Activated CD4-positive, alpha-beta T cell treated with anti-CD3 and anti-CD28 coated beads for 36 hours (primary cell): ENCODE data around the gene NCOR1. TPM values are rescaled to one million over a fixed set of nuclear protein-coding genes. Genes with fewer than 3 reads are reported as not detected.

Experiments used
- ATAC-seq: fragments of 200-7000 bp; cut with Tn5 transposase; one replicate; pipeline ENCODE4 v1.10.0; 2021; ENCODE audit warnings: mild to moderate bottlenecking, moderate library complexity
- CTCF ChIA-PET: fragments of 350-600 bp; sonication (Branson Sonifier 250); formaldehyde crosslinking; loops from one replicate; lab custom pipeline; 2021; ENCODE audit warnings: antibody characterized with exemption; lab: Charles Lee
- POLR2A ChIA-PET: fragments of 350-600 bp; sonication (Branson Sonifier 250); formaldehyde crosslinking; loops from one replicate; lab custom pipeline; 2021; ENCODE audit warnings: antibody characterized with exemption, inconsistent platforms; lab: Charles Lee
- DNase-seq: peaks from one replicate; pipeline ENCODE4 v3.0.0-alpha.2; 2020
- H3K27ac Mint-ChIP-seq: one replicate; pipeline ENCODE4 v1.8.0; 2021; ENCODE audit warnings: mixed read lengths
- H3K27me3 Mint-ChIP-seq: one replicate; pipeline ENCODE4 v1.8.0; 2021; ENCODE audit warnings: mixed read lengths
- H3K36me3 Mint-ChIP-seq: one replicate; pipeline ENCODE4 v1.8.0; 2021; ENCODE audit warnings: low read depth, mixed read lengths
- H3K4me1 Mint-ChIP-seq: one replicate; pipeline ENCODE4 v1.8.0; 2021; ENCODE audit warnings: mixed read lengths
- H3K4me3 Mint-ChIP-seq: one replicate; pipeline ENCODE4 v1.8.0; 2021; ENCODE audit warnings: mild to moderate bottlenecking, moderate library complexity, mixed read lengths
- H3K9me3 Mint-ChIP-seq: one replicate; pipeline ENCODE4 v1.8.0; 2021; ENCODE audit warnings: low read depth, mixed read lengths
- intact Hi-C, 2 experiments: fragments of 100-400 bp; cut with DNase I in 1 of 2; cut with micrococcal nuclease in 1 of 2; formaldehyde crosslinking; loops; one replicate each; pipeline versions ENCODE4 v1.14.2 to v1.15.1; 2022 to 2024; cut with DNase I, micrococcal nuclease
- total RNA-seq, 2 experiments: library from RNA; stranded (reverse); gene quantifications; one replicate each; pipeline ENCODE4 v1.2.3, GENCODE V29; 2021

NCOR1 gene
- total RNA-seq, 2 experiments from 2014 or later: 110 to 155 TPM

GRCh38 chr17:15999974-16000827 is 215.1 kb downstream of the NCOR1 start:
- H3K27me3 Mint-ChIP-seq: no peaks in the 10 kb centered on the region
- H3K9me3 Mint-ChIP-seq: peaks cover 3% of the 10 kb centered on the region
- ChIA-PET POLR2A (interaction anchor here (0.6 to 1.4 kb wide), 4 partner anchors 14 to 1055 kb away, joined by 3 to 6 read pairs (median 4); no protein-coding TSS in a partner anchor), CTCF (interaction anchor here (0.6 to 2.2 kb wide), 9 partner anchors 9 to 199 kb away, joined by 3 to 12 read pairs (median 3); partner anchors contain the start of gene ADORA2B)
- H3K4me3 Mint-ChIP-seq: peak overlapping the region; percentile 90
- peaks cover 48% of the 10 kb centered on the region for H3K36me3 Mint-ChIP-seq
- intact Hi-C loops: loop anchor here (1.0 to 5.0 kb wide), 9 partner anchors 27 to 381 kb away; partner anchors contain the start of genes ADORA2B (in 2 of the 2), NCOR1 (in 1 of the 2) and UBB (in 1 of the 2)
- no peak for ATAC-seq
- peaks cover 22% of the 10 kb centered on the region for H3K4me1 Mint-ChIP-seq
- H3K27ac Mint-ChIP-seq: peak overlapping the region; percentile 95
- DNase-seq: peak; percentile 69

- H3K4me3 Mint-ChIP-seq: peak within 1 kb of the TSS; percentile 90
- peak; percentile 97 for DNase-seq
- intact Hi-C loops: loop anchor here (1.0 to 5.0 kb wide), 9 partner anchors 27 to 382 kb away; partner anchors contain the start of genes ADORA2B (in 2 of the 2), NCOR1 (in 1 of the 2) and UBB (in 1 of the 2)
- ATAC-seq: peak; percentile 88
- peaks cover 22% of the 10 kb centered on the region for H3K4me1 Mint-ChIP-seq
- H3K36me3 Mint-ChIP-seq: peaks cover 41% of the 10 kb centered on the region
- H3K27me3 Mint-ChIP-seq: no peaks in the 10 kb centered on the region
- H3K27ac Mint-ChIP-seq: peak within 1 kb of the TSS; percentile 97
- POLR2A ChIA-PET: interaction anchor here (0.6 to 1.4 kb wide), 4 partner anchors 15 to 1056 kb away, joined by 3 to 6 read pairs (median 4); no protein-coding TSS in a partner anchor
- CTCF ChIA-PET: interaction anchor here (0.6 to 2.2 kb wide), 8 partner anchors 17 to 171 kb away, joined by 3 to 12 read pairs (median 4); partner anchors contain the start of gene ADORA2B
- H3K9me3 Mint-ChIP-seq: peaks cover 3% of the 10 kb centered on the region
Observed at GRCh38 chr17:15999141-15999973, 216.0 kb downstream of the NCOR1 start, which contains the start of the genes TTC19 and ZSWIM7. Gene TTC19 (plus strand): TSS chr17:15999824. CDS start chr17:15999849, 25 bp downstream. Gene ZSWIM7 (minus strand): TSS chr17:15999704. CDS start chr17:15999594, 110 bp downstream.

- peak overlapping the region; percentile 90 for H3K4me3 Mint-ChIP-seq
- intact Hi-C loops: loop anchor here (1.0 to 5.0 kb wide), 6 partner anchors 29 to 738 kb away; partner anchors contain the start of gene ADORA2B (in 1 of the 2)
- CTCF ChIA-PET: interaction anchor here (0.9 to 2.2 kb wide), 6 partner anchors 48 to 495 kb away, joined by 3 to 12 read pairs (median 3); partner anchors contain the start of gene ADORA2B
- no peaks in the 10 kb centered on the region for H3K27me3 Mint-ChIP-seq
- no peak for DNase-seq
- H3K36me3 Mint-ChIP-seq: peaks cover 30% of the 10 kb centered on the region
- ATAC-seq: no peak
- POLR2A ChIA-PET: no interaction called here
- peaks cover 22% of the 10 kb centered on the region for H3K4me1 Mint-ChIP-seq
- H3K9me3 Mint-ChIP-seq: peaks cover 3% of the 10 kb centered on the region
- H3K27ac Mint-ChIP-seq: no peak overlapping the region
Observed at GRCh38 chr17:15998031-15998562, 217.2 kb downstream of the NCOR1 start.

DNA sequence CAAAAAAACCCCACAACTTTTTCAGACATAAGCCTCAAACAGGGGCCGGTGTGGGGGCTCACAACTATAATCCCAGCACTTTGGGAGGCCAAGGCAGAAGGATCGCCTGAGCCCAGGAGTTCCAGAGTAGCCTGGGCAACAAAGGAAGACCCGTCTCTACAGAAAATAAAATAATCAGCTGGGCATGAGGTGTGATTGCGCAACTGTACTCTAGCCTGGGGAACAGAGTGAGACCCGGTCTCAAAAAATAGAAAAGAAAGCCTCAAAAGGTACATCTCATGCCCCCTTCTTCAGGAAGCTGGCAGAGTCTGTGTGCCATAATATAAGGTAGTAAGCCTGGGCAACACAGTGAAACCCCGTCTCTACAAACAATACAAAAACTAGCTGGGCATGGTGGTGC is 219.0 kb downstream of the NCOR1 start:
- peaks cover 12% of the 10 kb centered on the region for H3K36me3 Mint-ChIP-seq

DNA sequence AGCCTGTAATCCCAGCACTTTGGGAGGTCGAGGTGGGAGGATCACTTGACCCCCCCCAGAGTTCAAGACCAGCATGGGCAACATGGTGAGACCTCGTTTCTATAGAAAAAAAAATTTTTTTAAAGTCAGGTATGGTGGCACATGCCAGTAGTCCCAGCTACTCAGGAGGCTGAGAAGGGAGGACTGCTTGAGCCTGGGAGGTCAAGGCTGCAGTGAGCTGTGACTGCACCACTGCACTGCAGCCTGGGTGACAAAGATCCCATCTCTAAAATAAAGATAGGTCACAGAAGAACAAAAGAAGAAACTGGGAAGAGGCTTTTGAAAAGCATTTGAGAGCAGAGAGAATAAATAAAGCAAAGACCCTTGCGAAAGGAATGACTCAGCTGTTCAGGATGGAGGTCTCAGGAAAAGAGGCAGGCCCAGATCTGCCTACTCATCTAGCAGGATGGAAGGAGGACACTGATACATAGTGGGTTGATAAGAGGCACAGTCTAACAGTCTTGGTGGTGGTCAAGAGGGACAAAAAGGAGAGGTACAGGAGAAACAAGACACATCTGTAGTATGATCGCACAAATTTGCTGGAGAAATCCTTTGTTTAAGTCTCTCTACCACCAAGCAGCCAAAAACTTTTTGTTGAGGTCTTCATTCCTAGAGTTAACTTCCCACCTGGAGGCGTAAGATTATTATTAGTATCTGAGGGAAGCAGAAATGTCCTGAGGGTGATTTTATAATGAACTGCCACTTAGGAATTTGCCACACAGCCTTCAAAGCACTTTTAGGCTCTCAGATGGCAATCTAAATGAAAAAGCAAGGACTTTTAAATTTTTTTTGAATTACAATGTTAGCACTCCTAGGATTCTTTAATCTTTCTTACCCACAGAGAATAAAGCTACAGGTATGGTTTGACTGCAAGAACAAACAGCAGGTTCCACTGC is 233.4 kb downstream of the NCOR1 start:
- H3K27me3 Mint-ChIP-seq: no peaks in the 10 kb centered on the region
- ChIA-PET CTCF (interaction anchor here (0.6 to 0.7 kb wide), 3 partner anchors 10 to 24 kb away, joined by 3 to 5 read pairs (median 3); no protein-coding TSS in a partner anchor), POLR2A (interaction anchor here (0.8 kb wide), 1 partner anchor 34 kb away, joined by 5 read pairs; no protein-coding TSS in a partner anchor)
- no peaks in the 10 kb centered on the region for H3K9me3 Mint-ChIP-seq
- DNase-seq: no peak
- peaks cover 19% of the 10 kb centered on the region for H3K4me1 Mint-ChIP-seq
- H3K27ac Mint-ChIP-seq: peak overlapping the region; percentile 32
- intact Hi-C loops: loop anchor here (1.0 to 2.0 kb wide), 3 partner anchors 23 to 45 kb away; no protein-coding TSS in a partner anchor
- H3K4me3 Mint-ChIP-seq: no peak overlapping the region
- peaks cover 38% of the 10 kb centered on the region for H3K36me3 Mint-ChIP-seq
- ATAC-seq: peak; percentile 16

More for the DNA sequence above, 219.0 kb downstream of the NCOR1 start:
- Mint-ChIP-seq H3K27ac (no peak overlapping the region), H3K9me3 (no peaks in the 10 kb centered on the region), H3K4me3 (no peak overlapping the region), H3K4me1 (peaks cover 9% of the 10 kb centered on the region), H3K27me3 (no peaks in the 10 kb centered on the region)
- no peak for DNase-seq
- no peak for ATAC-seq
- POLR2A ChIA-PET: no interaction called here
- intact Hi-C loops: loop anchor here in 1 of 2 experiments (5.0 kb wide), 1 partner anchor 109 kb away; no protein-coding TSS in a partner anchor
- CTCF ChIA-PET: interaction anchor here (0.6 to 1.0 kb wide), 2 partner anchors 11 to 55 kb away, joined by 3 read pairs; no protein-coding TSS in a partner anchor

DNA sequence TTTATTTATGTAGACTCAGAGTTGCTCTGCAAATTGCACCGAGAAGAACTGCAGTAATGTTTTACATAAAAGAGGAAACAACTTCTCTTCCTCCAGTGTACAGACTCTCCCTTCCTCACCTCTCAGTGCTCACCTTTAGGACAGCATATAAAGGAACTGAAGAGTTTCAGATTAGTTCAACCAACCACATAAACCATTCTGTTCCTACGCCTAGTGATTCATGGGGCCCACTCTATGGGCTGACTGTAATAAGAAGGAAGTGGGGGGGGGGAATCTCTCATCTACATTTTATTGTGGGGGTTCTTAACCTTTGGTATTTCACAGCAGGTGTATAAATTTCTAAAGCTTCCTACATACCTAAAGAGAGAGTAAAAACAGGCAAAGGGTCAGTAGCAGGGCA is 234.1 kb downstream of the NCOR1 start:
- CTCF ChIA-PET: interaction anchor here (0.7 kb wide), 1 partner anchor 15 kb away, joined by 5 read pairs; no protein-coding TSS in a partner anchor
- Mint-ChIP-seq H3K4me3 (no peak overlapping the region), H3K9me3 (no peaks in the 10 kb centered on the region), H3K27me3 (no peaks in the 10 kb centered on the region), H3K36me3 (peaks cover 37% of the 10 kb centered on the region), H3K27ac (no peak overlapping the region), H3K4me1 (peaks cover 19% of the 10 kb centered on the region)
- POLR2A ChIA-PET: no interaction called here
- DNase-seq (peak; percentile 58), ATAC-seq (peak; percentile 100)
- intact Hi-C loops: loop anchor here (1.0 to 2.0 kb wide), 3 partner anchors 22 to 46 kb away; no protein-coding TSS in a partner anchor

Other genes starting within 250 kb of the NCOR1 start
- 10 to 100 TPM; 11.2 to 11.7 TPM for gene ZSWIM7, start 215.8 kb downstream of the NCOR1 start, total RNA-seq
- gene TTC19, start 215.7 kb downstream of the NCOR1 start, total RNA-seq: 10 to 100 TPM; 21.1 to 22.0 TPM
- gene PIGL, start 1.7 kb upstream of the NCOR1 start, total RNA-seq: 10 to 100 TPM; 33.4 to 33.6 TPM
- gene CENPV, start 137.9 kb upstream of the NCOR1 start, total RNA-seq: 100 to 1,000 TPM; 100 to 132 TPM
- 1,000 to 10,000 TPM; 1,578 to 1,806 TPM for gene UBB, start 165.6 kb upstream of the NCOR1 start, total RNA-seq
- gene TRPV2, start 200.0 kb upstream of the NCOR1 start, total RNA-seq: 10 to 100 TPM; 24.3 to 35.6 TPM